SU-DHL-6 (cell line): ENCODE results near the gene TENM4.

ENCODE experiments used
- EZH2phosphoT487 ChIP-seq: fragments of 200-600 bp; sonication (generic), shearing (Covaris generic); conservative IDR thresholded peaks from 2 replicates; pipeline ENCODE4 v1.6.1; 2018; ENCODE audit warnings: mild to moderate bottlenecking, antibody characterized with exemption, low read length, moderate library complexity, mixed read lengths
- TF ChIP-seq, protein P1 (sequence below): fragments of 200-600 bp; sonication (generic); IDR thresholded peaks from one replicate; pipeline ENCODE4 v1.5.1; 2017; ENCODE audit warnings: antibody characterized with exemption, mild to moderate bottlenecking, low read length, moderate library complexity; ENCODE audit not compliant: insufficient read depth, poor library complexity, severe bottlenecking

DNA sequence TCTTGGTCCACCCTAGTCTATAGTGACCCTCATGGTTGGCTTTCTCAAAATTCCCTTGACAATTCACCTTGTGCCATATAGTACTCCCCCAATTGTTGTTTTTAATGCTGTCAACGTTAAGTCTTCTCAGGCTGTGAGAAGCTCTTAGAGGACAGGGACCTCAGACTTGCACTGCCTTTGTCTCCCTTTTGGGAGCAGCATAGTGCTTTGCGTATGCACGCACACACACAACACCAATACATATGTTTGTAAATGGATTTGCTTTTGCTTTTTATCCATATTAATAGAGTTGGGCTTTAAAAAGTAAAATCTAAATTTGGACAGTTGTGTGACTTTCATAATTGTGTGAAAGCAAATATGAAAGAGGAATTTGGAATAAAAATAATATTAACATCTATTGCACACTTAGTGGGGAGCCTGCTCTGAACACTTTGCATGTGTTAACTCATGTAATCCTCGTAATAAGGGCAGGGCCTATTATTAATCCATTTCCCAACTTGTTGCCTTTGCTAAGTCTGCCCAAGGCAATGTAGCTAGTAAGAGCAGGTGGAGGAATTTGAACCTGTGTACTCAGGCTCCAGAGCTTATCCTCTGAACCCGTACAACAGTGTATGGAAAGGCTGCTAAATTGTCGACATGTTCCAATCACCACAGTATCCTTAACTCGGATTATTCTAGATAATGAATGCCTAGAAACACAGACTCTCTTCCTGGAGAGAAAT lies 608.4 kb downstream of the TENM4 start:
- TF ChIP-seq, protein P1, sequence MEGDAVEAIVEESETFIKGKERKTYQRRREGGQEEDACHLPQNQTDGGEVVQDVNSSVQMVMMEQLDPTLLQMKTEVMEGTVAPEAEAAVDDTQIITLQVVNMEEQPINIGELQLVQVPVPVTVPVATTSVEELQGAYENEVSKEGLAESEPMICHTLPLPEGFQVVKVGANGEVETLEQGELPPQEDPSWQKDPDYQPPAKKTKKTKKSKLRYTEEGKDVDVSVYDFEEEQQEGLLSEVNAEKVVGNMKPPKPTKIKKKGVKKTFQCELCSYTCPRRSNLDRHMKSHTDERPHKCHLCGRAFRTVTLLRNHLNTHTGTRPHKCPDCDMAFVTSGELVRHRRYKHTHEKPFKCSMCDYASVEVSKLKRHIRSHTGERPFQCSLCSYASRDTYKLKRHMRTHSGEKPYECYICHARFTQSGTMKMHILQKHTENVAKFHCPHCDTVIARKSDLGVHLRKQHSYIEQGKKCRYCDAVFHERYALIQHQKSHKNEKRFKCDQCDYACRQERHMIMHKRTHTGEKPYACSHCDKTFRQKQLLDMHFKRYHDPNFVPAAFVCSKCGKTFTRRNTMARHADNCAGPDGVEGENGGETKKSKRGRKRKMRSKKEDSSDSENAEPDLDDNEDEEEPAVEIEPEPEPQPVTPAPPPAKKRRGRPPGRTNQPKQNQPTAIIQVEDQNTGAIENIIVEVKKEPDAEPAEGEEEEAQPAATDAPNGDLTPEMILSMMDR = no peak
- no peak for TF ChIP-seq EZH2phosphoT487
